GM21526 (cell line): ENCODE results near the gene PGC.

Source experiments
- ATAC-seq: cut with Tn5 transposase; IDR thresholded peaks from one replicate; pipeline ENCODE4 v1.9.1; 2021; ENCODE audit warnings: moderate library complexity; ENCODE audit not compliant: unreplicated experiment, low FRiP score

The PGC gene

GRCh38 chr6:41687501-41688175, 59.6 kb downstream of the PGC start:
- no peak for ATAC-seq
